Hippocampal formation (tissue), 2 donors: Measurements from ENCODE around the gene GON4L.
A peak's percentile ranks its signal among the peaks of the same experiment; 100 is the strongest.
"Not testable (repeated sequence)": the region's sequence is repeated elsewhere in the genome, so short reads cannot be mapped to it uniquely, and the experiment has no call there.

Source experiments
- DNase-seq, 2 donors: peaks; one replicate each; lab custom pipeline; 2025; lab: John Stamatoyannopoulos, UW

GON4L gene, protein sequence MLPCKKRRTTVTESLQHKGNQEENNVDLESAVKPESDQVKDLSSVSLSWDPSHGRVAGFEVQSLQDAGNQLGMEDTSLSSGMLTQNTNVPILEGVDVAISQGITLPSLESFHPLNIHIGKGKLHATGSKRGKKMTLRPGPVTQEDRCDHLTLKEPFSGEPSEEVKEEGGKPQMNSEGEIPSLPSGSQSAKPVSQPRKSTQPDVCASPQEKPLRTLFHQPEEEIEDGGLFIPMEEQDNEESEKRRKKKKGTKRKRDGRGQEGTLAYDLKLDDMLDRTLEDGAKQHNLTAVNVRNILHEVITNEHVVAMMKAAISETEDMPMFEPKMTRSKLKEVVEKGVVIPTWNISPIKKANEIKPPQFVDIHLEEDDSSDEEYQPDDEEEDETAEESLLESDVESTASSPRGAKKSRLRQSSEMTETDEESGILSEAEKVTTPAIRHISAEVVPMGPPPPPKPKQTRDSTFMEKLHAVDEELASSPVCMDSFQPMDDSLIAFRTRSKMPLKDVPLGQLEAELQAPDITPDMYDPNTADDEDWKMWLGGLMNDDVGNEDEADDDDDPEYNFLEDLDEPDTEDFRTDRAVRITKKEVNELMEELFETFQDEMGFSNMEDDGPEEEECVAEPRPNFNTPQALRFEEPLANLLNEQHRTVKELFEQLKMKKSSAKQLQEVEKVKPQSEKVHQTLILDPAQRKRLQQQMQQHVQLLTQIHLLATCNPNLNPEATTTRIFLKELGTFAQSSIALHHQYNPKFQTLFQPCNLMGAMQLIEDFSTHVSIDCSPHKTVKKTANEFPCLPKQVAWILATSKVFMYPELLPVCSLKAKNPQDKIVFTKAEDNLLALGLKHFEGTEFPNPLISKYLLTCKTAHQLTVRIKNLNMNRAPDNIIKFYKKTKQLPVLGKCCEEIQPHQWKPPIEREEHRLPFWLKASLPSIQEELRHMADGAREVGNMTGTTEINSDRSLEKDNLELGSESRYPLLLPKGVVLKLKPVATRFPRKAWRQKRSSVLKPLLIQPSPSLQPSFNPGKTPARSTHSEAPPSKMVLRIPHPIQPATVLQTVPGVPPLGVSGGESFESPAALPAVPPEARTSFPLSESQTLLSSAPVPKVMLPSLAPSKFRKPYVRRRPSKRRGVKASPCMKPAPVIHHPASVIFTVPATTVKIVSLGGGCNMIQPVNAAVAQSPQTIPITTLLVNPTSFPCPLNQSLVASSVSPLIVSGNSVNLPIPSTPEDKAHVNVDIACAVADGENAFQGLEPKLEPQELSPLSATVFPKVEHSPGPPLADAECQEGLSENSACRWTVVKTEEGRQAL (N-terminal part only)

DNA sequence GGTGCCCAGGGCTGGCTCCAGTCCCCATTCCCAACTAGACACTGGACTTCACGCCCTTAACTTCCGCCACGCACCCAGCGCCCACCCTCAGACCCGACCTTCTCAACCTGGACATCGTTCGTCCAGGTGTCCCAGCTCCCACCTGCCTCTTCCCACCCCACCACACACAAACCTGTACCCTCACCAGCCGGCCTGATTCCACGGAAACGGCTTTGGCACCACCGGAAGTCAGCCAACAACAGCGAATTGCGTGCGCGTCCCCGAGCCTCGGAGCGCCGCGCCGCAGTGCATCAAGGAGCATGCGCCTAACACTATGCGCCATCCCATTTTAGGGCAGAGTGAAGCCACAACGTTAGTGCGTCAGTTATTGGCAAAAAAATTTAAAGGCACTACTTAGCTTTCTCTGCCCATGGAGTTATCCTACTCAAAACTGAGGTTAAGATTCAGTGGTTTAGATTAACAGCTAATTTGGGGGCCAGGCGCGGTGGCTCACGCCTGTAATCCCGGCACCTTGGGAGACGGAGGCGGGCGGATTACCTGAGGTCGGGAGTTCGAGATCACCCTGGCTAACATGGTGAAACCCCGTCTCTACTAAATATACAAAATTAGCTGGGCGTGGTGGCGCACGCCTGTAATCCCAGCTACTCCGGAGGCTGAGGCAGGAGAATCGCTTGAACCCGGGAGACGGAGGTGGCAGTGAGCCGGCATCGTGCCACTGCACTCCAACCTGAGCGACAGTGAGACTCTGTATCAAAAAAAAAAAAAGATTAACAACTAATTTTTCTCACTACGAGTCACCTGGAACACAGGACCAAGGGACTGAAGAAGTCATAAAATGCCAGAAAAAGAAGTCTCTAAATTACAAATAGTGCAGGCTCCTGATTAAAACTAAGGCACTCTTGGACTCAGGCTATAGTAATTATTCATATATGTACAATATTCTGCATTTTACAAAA, at the start of gene GON4L:
Gene GON4L (minus strand): TSS at position 240 of the 956 bp plus-strand sequence. CDS start 3,434 bp downstream, outside the sequence.
- DNase-seq = peak; percentile 87 to 95

DNA sequence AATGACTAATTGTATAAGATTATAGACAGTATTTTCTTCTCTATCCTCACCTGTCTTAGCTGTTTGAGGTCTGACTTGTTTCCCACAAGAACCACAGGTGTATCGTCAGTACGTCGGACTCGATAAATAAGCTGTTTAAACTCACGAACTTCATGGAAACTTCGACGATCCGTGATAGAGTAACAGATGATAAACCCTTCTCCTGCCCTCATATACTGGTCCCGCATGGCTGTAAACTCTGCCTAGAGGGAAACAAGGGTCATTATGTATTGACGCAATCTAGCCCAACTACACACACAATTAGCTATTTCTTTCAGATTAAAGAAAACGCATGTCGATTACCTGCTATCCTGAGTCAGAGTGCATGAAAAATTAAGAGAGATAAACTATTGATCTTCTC, 47.2 kb upstream of the GON4L start:
- no peak for DNase-seq

DNA sequence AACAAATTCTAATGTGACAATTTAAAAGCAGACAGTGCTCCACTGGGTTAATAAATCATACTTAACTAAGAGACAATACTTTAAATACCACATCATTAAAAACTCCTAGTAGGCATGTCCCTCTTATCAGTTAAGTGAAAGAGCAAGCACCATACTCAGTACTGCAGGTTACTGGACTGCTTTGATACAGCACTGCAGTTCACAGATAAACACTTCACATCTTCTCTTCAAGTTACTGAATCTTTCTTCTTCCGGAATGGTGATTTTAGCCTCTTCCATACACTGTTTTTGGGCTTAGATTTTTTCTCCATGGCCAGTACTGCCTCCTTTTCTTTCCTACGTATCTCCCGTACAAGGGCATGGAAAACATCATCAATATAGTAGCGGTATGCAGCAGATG, 43.1 kb upstream of the GON4L start:
- no peak for DNase-seq

DNA sequence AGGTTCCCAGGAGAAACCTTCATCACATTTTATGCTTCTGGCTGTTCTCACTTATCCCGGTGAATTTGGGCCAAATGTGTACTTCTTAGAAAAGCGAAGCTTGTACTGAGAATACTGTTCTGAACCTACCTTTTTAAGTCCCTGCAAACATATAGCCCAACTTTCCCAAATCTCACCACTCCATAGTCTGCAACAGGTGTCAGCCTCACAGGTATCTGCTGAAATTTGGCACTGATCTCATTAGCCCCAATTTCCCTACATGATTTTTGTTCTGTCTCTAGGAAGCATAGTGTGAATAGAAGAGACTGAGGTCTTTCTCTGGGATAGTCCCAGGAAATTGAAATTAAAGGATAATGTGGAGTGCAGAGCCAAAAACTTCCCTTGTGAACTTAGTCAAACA, 42.7 kb upstream of the GON4L start:
- no peak for DNase-seq

DNA sequence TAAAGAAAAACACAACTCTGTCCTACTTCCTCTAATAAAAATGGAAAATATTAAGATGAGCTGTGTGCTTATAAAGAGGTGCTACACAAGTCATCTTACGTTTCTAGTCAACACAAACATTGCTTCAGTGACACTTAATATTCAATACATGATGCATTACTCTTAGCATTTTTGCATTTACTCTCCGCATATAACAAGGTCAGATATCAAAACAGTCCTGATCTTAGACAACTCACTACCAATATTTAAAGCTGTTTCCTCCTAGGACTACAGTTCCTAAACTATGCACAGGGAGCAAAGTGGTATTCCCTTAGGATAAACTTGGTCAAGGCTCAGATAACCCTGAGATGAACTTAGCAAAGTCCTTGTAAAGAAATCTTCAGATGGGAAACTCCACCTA, 41.9 kb upstream of the GON4L start:
- no peak for DNase-seq

DNA sequence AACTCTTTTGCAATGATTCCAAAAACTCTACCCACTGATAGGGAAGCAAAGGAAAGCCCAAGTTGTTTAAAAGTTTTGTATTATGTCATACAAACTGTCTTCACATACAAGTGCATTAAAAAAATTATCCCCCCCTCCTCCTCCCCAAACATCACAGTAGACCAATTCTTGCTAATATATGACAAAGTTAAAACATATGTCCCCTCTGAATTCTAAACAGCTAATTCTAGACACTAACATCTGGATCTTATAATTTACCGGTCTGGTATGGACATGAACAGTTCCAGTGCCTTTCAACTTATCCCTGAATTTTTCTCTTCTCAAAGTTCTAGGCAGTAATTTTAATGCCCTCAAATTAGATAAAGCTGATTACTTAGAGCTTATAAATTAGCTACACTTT, 40.7 kb upstream of the GON4L start:
- no peak for DNase-seq

DNA sequence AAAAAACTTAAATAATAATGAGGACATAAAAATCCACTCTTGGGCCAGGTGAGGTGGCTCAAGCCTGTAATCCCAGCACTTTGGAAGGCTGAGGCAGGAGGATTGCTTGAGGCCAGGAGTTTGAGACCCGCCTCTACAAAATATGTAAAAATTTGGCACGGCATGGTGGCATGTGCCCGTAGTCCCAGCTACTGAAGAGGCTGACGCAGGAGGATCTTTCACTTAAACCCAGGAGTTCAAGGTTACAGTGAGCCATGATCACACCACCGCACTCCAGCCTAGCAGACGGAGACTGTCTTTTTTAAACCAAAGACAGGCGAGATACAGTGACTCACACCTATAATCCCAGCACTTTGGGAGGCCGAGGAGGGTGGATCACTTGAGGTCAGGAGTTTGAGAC, 39.5 kb upstream of the GON4L start:
- not testable (repeated sequence) for DNase-seq

DNA sequence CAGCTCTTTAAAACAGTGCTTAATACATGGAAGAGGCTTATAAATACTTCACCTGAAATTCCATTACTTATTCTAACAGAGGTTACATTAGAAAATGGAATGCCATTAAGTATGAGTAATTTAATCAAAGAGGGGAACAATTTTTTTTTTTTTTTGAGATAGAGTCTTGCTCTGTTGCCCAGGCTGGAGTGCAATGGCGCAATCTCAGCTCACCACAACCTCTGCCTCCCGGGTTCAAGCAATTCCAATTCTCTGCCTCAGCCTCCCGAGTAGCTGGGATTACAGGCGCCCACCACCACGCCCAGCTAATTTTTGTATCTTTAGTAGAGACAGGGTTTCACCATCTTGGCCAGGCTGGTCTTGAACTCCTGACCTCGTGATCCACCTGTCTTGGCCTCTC, 38.6 kb upstream of the GON4L start:
- not testable (repeated sequence) for DNase-seq

DNA sequence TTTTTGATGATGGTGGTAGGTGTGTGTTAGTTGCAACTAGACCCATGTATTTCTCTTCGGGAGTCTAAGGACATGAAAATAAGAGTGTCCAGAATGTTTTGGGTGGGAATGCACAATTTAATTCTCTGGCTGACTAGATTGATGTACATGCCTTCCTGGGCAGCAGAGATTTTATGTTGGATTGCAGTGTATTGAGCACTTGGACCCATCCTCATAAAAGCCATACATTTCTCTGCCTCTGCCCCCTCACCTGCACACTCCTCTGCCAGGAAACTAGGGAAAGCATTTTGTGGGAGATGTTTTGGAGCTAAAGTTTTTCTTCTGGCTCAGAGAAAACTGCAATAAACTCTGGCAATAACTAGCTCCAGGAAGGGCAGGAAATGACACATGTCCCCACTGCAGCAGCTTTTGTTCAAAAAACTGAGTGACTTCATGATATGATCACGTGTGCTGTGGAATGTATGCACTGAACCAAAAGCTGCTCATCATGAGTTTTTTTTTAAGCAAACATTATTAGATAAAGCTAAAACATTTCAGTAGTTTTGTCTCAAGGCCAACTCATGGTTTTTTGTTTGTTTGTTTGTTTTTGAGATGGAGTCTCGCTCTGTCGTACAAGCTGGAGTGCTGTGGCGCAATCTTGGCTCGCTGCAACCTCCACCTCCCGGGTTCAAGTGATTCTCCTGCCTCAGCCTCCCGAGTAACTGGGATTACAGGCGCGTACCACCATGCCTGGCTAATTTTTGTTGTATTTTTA, 36.6 kb upstream of the GON4L start:
- no peak for DNase-seq

DNA sequence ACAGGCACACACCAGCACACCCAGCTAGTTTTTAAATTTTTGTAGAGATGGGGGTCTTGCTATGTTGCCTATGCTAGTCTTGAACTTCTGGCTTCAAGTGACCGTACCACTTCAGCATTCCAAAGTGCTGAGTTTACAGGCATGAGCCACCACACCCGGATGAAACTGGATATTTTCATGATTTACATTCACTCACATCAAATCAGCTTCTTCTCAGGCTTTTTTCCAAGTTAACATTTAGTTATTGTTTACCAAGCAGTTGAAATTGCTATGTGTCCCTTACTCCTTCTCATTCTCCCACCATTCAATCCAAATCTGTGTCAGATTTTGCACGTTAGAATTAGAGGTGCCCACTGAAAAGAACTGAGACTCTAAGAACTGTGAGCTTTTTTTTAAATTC, 35.8 kb upstream of the GON4L start:
- DNase-seq = no peak

DNA sequence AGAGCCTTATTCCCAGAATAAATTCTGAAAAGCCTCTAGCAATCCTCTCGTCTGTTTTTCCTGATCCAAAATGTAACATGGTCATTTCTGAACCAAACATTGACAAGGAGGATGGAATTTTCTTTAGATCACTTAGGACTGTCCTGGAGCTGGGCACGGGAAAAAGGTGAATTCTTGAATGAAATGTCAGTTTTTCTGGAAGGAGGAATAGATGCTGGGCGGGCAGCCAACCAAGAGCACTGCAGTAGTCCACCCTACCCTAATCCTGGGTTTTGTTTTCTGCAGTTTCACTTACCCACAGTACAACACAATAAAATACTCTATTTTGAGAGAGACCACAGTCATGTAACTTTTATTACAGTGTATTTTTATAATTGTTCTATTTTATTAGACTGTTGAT, 33.2 kb upstream of the GON4L start:
- DNase-seq = no peak

DNA sequence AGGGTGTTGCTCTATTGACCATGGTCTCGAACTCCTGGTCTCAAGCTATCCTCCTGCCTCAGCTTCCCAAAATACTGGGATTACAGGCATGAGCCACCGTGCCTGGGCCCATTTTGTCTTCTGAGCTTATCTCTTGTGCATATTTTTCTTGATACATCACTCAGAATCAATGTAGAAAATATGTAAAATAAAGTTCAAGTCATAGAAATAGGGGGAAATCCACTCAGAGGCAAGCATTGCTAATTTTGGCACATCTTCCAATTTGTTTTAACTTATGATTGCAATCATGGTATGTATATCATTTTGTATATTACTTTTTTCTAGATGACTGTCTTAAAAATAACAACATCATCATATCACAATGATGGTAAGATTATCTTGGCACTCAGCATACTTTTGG, 32.6 kb upstream of the GON4L start:
- no peak for DNase-seq

DNA sequence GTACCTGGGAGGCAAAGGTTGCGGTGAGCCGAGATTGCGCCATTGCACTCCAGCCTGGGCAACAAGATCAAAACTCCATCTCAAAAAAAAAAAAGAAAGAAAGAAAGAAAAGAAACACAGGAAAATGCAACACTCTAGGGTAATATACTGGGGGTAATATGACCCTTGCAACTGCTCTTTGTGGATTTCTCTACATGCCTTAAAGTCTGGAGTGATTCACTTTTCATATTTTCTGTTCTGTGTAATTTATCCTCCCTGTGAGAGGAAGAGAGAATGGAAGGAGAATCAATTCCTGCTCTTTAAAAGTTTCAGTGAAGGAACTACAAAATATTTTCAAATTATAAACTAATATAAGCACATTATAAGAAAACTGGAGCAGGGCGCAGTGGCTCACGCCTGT, 31.5 kb upstream of the GON4L start:
- DNase-seq = no peak

DNA sequence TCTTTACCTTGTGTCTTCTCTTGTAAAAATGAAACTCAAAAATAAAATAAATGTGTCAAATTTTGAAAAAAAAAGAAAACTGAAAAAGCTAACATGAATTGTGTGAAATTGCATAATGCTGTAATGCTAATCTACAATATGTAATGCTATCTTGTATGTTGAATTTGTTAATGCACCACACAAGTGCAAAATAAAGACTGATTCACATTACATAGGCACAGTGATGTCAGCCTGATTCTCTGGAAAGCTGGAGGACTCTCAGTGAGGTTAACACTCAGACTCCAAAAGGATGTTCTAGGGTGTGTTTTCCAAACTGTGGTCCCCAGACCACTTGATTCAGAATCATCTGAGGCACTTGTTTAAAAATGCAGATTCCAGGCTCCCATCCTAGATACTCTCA, 28.0 kb upstream of the GON4L start:
- no peak for DNase-seq

DNA sequence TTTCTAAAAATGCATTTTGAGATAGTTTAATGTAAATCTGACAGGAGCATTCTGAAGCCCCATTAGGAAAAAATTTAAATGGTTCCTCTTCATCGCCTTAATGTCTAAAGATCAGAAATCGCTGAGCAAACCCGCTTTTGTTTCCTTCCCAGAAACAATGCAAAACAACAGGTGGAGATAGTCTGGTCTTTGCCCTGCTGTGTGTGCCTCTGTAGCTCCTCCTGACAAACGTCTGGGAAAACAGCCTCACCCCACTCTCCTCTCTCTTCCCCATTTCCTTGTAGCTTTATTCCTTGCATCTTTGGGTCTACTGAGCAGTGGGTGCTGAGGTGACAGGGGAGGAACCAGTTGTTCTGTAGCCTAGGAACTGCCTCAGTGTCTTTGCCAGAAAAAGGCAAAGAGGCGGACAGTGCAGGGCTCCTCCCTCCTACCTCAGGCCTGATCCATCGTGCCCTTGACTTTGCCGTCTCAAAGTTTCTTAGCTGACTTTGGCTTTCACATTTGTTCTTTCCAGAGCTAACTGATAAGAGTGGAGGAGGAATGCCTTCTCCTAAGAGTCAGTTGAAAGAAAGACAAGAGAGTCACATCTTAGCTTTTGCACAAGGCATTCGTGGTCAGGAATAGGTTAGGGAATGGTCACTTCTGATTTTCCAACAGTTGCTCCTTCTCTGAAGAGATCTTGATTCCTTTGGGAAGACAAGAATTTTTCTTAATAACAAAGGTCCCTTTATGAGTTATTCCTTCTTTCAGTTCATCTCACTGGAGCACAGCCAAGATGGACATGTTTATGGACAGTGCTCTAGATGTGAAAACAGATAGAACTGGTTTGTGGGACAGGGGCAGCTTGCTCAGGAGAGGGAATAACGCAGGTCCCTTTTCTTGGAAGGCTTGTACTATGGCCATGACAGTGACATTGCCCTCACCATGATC, 27.3 kb upstream of the GON4L start:
- DNase-seq = no peak

DNA sequence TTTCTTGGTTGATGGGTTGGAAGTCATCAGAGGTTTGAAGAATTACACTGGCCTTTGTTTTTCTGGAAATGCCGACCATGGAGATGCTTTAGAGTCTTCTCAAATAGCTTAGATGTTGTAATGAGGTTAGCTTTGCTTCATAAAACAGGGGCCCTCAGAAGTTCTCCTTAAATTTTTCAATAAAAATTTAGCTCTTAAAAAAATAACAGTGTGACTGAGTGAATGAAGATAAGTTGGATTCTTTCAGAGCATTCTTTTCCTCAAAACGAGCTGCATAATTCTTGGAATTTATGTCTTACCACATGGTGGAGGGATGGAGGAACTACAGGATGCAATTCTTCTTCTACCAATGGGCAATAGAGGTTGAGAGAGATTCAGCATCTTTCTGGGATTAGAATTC, 25.8 kb upstream of the GON4L start:
- DNase-seq = no peak

DNA sequence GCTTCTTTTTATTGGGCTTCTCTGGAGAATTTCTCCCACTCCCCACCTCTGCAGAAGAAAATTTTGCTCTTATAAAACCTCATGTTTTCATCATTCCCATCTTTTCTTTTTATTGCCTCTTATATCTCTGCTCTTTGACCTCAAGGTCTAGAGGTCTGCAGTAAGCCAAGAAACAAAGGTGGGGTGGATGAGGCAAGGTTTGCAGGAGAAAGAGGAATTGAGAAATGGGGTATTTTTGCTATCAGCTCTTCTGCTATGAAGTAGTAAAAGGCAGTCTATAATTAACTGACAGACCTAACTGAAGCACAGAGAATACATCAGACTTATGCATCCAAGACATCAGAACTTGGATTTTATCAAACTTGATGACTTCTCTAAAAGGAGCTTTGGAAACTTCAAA, 25.2 kb upstream of the GON4L start:
- DNase-seq = no peak

DNA sequence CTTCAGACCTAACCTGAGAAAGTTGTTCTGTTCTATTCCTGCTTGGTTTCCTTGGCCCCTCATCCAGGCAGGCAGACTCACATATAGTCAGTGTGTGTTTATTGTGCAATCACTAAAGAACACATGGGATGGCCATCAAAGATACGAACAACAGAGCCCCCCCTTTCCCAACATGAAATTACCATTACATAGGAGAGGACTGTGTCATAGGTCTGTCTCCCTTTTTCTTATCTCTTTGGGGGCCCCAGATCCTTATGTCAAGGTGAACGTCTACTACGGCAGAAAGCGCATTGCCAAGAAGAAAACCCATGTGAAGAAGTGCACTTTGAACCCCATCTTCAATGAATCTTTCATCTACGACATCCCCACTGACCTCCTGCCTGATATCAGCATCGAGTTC, 23.9 kb upstream of the GON4L start:
- DNase-seq = no peak

DNA sequence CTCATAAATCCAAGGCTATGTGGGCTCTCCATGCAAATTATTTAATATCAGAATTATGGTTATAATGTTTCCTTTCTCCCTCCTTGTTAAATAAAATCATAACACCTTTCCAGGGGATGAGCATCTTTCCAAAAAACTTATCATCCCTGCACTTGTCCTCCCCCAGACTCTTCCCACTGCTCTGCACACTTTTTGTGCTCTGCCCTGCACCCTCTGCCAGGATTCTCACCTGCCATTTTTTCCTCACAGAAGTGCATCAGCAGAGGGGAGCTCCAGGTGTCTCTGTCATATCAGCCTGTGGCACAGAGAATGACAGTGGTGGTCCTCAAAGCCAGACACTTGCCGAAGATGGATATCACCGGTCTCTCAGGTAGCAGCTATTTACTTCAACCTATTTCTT, 23.2 kb upstream of the GON4L start:
- no peak for DNase-seq
